ENCODE measurements around the gene TPM3.
"Not testable (repeated sequence)": the region's sequence is repeated elsewhere in the genome, so short reads cannot be mapped to it uniquely, and the experiment has no call there.

TPM3 gene

GRCh38 chr1:154191990-154192461 lies at the start of gene TPM3:
TPM3 (minus strand) TSS chr1:154192100; CDS start chr1:154192018, 82 bp downstream.
- no peak for DNase-seq (ENCODE audit: low spot score)

GRCh38 chr1:154240294-154240833 lies 48.5 kb upstream of the TPM3 start:
- no peak for DNase-seq (ENCODE audit: low spot score)

GRCh38 chr1:154239491-154239890 lies 47.6 kb upstream of the TPM3 start:
- DNase-seq (ENCODE audit: low spot score), result no peak

GRCh38 chr1:154237880-154238506 lies 46.1 kb upstream of the TPM3 start:
- no peak for DNase-seq (ENCODE audit: low spot score)

GRCh38 chr1:154237435-154237834 lies 45.5 kb upstream of the TPM3 start:
- no peak for DNase-seq (ENCODE audit: low spot score)

GRCh38 chr1:154236855-154237254 lies 45.0 kb upstream of the TPM3 start:
- no peak for DNase-seq (ENCODE audit: low spot score)

- DNase-seq (ENCODE audit: low spot score), result not testable (repeated sequence)
Observed at GRCh38 chr1:154233127-154233526, 41.2 kb upstream of the TPM3 start.

- not testable (repeated sequence) for DNase-seq (ENCODE audit: low spot score)
Observed at GRCh38 chr1:154231112-154231511, 39.2 kb upstream of the TPM3 start.

GRCh38 chr1:154225370-154225769 lies 33.5 kb upstream of the TPM3 start:
- DNase-seq (ENCODE audit: low spot score), result no peak

- DNase-seq (ENCODE audit: low spot score), result no peak
Observed at GRCh38 chr1:154223621-154224020, 31.7 kb upstream of the TPM3 start.

GRCh38 chr1:154222918-154223317 lies 31.0 kb upstream of the TPM3 start:
- no peak for DNase-seq (ENCODE audit: low spot score)

- no peak for DNase-seq (ENCODE audit: low spot score)
Observed at GRCh38 chr1:154222518-154222917, 30.6 kb upstream of the TPM3 start.

GRCh38 chr1:154221278-154222001 lies 29.5 kb upstream of the TPM3 start:
- peak; percentile 17 for DNase-seq (ENCODE audit: low spot score)

- no peak for DNase-seq (ENCODE audit: low spot score)
Observed at GRCh38 chr1:154220970-154221277, 29.0 kb upstream of the TPM3 start.

- DNase-seq (ENCODE audit: low spot score), result peak; percentile 72
Observed at GRCh38 chr1:154220071-154220969, 28.4 kb upstream of the TPM3 start, which contains the start of gene UBAP2L. UBAP2L (plus strand) TSS chr1:154220955; CDS start chr1:154225124, 4,169 bp downstream.

- no peak for DNase-seq (ENCODE audit: low spot score)
Observed at GRCh38 chr1:154219541-154219940, 27.6 kb upstream of the TPM3 start.

GRCh38 chr1:154218545-154218944 lies 26.6 kb upstream of the TPM3 start:
- DNase-seq (ENCODE audit: low spot score), result no peak

GRCh38 chr1:154213274-154213673 lies 21.4 kb upstream of the TPM3 start:
- DNase-seq (ENCODE audit: low spot score), result no peak

GRCh38 chr1:154212083-154212482 lies 20.2 kb upstream of the TPM3 start:
- DNase-seq (ENCODE audit: low spot score), result no peak

- DNase-seq (ENCODE audit: low spot score), result no peak
Observed at GRCh38 chr1:154208677-154209388, 16.9 kb upstream of the TPM3 start.

- no peak for DNase-seq (ENCODE audit: low spot score)
Observed at GRCh38 chr1:154207262-154207661, 15.4 kb upstream of the TPM3 start.

GRCh38 chr1:154206196-154206595 lies 14.3 kb upstream of the TPM3 start, which contains the start of gene CFAP141:
CFAP141 (minus strand) TSS chr1:154206333; CDS start chr1:154206307, 26 bp downstream.
- no peak for DNase-seq (ENCODE audit: low spot score)

Data from HuH-7.5 (cell line).